T-helper 17 cell (primary cell): ENCODE results near the gene SPATA3. TPM values are rescaled to one million over a fixed set of nuclear protein-coding genes. Genes with fewer than 3 reads are reported as not detected.

Experiments
- ATAC-seq: fragments of 150-1000 bp; cut with Tn5 transposase; 2 replicates; pipeline ENCODE4 v1.10.0; 2021; ENCODE audit warnings: mild to moderate bottlenecking, moderate library complexity
- DNase-seq, 3 donors: peaks; one replicate each; pipeline versions ENCODE4 v3.0.0 to v3.0.0-alpha.2; 2020 to 2021
- H3K9me3 ChIP-seq: one replicate; pipeline ENCODE4 v1.7.0; 2013; ENCODE audit warnings: low read length, mild to moderate bottlenecking; ENCODE audit not compliant: control insufficient read depth, poor library complexity, severe bottlenecking
- H3K27ac Mint-ChIP-seq: one replicate; pipeline ENCODE4 v1.8.0; 2022; ENCODE audit warnings: mild to moderate bottlenecking, moderate library complexity, mixed read lengths
- H3K27me3 Mint-ChIP-seq: one replicate; pipeline ENCODE4 v1.8.0; 2022; ENCODE audit warnings: mixed read lengths
- H3K36me3 Mint-ChIP-seq: one replicate; pipeline ENCODE4 v1.8.0; 2022; ENCODE audit warnings: low read depth, mixed read lengths
- H3K4me1 Mint-ChIP-seq: one replicate; pipeline ENCODE4 v1.8.0; 2022; ENCODE audit warnings: mild to moderate bottlenecking, mixed read lengths
- H3K4me3 Mint-ChIP-seq: one replicate; pipeline ENCODE4 v1.8.0; 2022; ENCODE audit warnings: mild to moderate bottlenecking, moderate library complexity, mixed read lengths
- total RNA-seq, 4 donors: library from RNA in 2 of 4; stranded (reverse) in 2 of 4; gene quantifications; one replicate each; pipeline ENCODE4 v1.2.3 and lab custom pipeline; 2022 to 2026

The SPATA3 gene
- not detected for total RNA-seq
- 0 to 0.23 reads per million in 2 donors for total RNA-seq (lab: John Stamatoyannopoulos, UW)

- Mint-ChIP-seq H3K4me3 (no peak within 1 kb of the TSS), H3K4me1 (peaks cover 1% of the 10 kb centered on the region), H3K27ac (no peak within 1 kb of the TSS), H3K36me3 (peaks cover 4% of the 10 kb centered on the region), H3K27me3 (peaks cover 79% of the 10 kb centered on the region)
- no peaks in the 10 kb centered on the region for H3K9me3 ChIP-seq
- no peak for DNase-seq
- ATAC-seq, result no peak
Observed at GRCh38 chr2:230995821-230996220, at the start of gene SPATA3. TSS of gene SPATA3 (plus strand) at chr2:230996121. CDS start at chr2:230996234, 113 bp downstream.

- H3K27me3 Mint-ChIP-seq, result peaks cover 43% of the 10 kb centered on the region
- peaks cover 14% of the 10 kb centered on the region for H3K4me1 Mint-ChIP-seq
- no peak for DNase-seq
- H3K27ac Mint-ChIP-seq, result no peak overlapping the region
- H3K9me3 ChIP-seq, result no peaks in the 10 kb centered on the region
- H3K36me3 Mint-ChIP-seq, result peaks cover 3% of the 10 kb centered on the region
- no peak overlapping the region for H3K4me3 Mint-ChIP-seq
- ATAC-seq, result no peak
Observed at GRCh38 chr2:230946429-230947234, 49.3 kb upstream of the SPATA3 start.

GRCh38 chr2:230947235-230947576 is 48.7 kb upstream of the SPATA3 start:
- no peaks in the 10 kb centered on the region for H3K9me3 ChIP-seq
- peaks cover 37% of the 10 kb centered on the region for H3K27me3 Mint-ChIP-seq
- DNase-seq (no peak), ATAC-seq (no peak)
- H3K36me3 Mint-ChIP-seq, result peaks cover 3% of the 10 kb centered on the region
- no peak overlapping the region for H3K27ac Mint-ChIP-seq
- H3K4me3 Mint-ChIP-seq, result no peak overlapping the region
- H3K4me1 Mint-ChIP-seq, result peaks cover 12% of the 10 kb centered on the region

GRCh38 chr2:230947908-230948365 is 48.0 kb upstream of the SPATA3 start:
- Mint-ChIP-seq H3K4me3 (no peak overlapping the region), H3K27me3 (peaks cover 34% of the 10 kb centered on the region), H3K27ac (no peak overlapping the region), H3K4me1 (peaks cover 12% of the 10 kb centered on the region), H3K36me3 (peaks cover 3% of the 10 kb centered on the region)
- ATAC-seq (no peak), DNase-seq (no peak)
- no peaks in the 10 kb centered on the region for H3K9me3 ChIP-seq

GRCh38 chr2:230949966-230950873 is 45.7 kb upstream of the SPATA3 start:
- no peak for ATAC-seq
- Mint-ChIP-seq H3K27me3 (peaks cover 33% of the 10 kb centered on the region), H3K27ac (no peak overlapping the region), H3K36me3 (peaks cover 3% of the 10 kb centered on the region), H3K4me3 (no peak overlapping the region), H3K4me1 (peaks cover 7% of the 10 kb centered on the region)
- DNase-seq, result no peak
- H3K9me3 ChIP-seq, result no peaks in the 10 kb centered on the region

- Mint-ChIP-seq H3K4me3 (no peak overlapping the region), H3K36me3 (peaks cover 3% of the 10 kb centered on the region), H3K4me1 (peaks cover 7% of the 10 kb centered on the region), H3K27me3 (peaks cover 35% of the 10 kb centered on the region), H3K27ac (no peak overlapping the region)
- ATAC-seq (no peak), DNase-seq (no peak)
- no peaks in the 10 kb centered on the region for H3K9me3 ChIP-seq
Observed at GRCh38 chr2:230950874-230951339, 45.0 kb upstream of the SPATA3 start.

- ATAC-seq (no peak), DNase-seq (no peak)
- Mint-ChIP-seq H3K36me3 (peaks cover 3% of the 10 kb centered on the region), H3K4me1 (peaks cover 7% of the 10 kb centered on the region), H3K27me3 (peaks cover 35% of the 10 kb centered on the region), H3K27ac (no peak overlapping the region), H3K4me3 (no peak overlapping the region)
- H3K9me3 ChIP-seq, result no peaks in the 10 kb centered on the region
Observed at GRCh38 chr2:230951396-230951795, 44.5 kb upstream of the SPATA3 start.

GRCh38 chr2:230952226-230952956 is 43.5 kb upstream of the SPATA3 start:
- peaks cover 15% of the 10 kb centered on the region for H3K4me1 Mint-ChIP-seq
- ATAC-seq (no peak), DNase-seq (no peak)
- no peak overlapping the region for H3K4me3 Mint-ChIP-seq
- peaks cover 44% of the 10 kb centered on the region for H3K27me3 Mint-ChIP-seq
- no peak overlapping the region for H3K27ac Mint-ChIP-seq
- no peaks in the 10 kb centered on the region for H3K9me3 ChIP-seq
- H3K36me3 Mint-ChIP-seq, result peaks cover 3% of the 10 kb centered on the region

- no peak for ATAC-seq
- no peaks in the 10 kb centered on the region for H3K9me3 ChIP-seq
- Mint-ChIP-seq H3K4me1 (peaks cover 21% of the 10 kb centered on the region), H3K36me3 (peaks cover 3% of the 10 kb centered on the region), H3K27me3 (peaks cover 52% of the 10 kb centered on the region), H3K4me3 (no peak overlapping the region), H3K27ac (peak overlapping the region; percentile 49)
- DNase-seq, result no peak
Observed at GRCh38 chr2:230953845-230954244, 42.1 kb upstream of the SPATA3 start.

- H3K4me1 Mint-ChIP-seq, result peaks cover 21% of the 10 kb centered on the region
- no peaks in the 10 kb centered on the region for H3K9me3 ChIP-seq
- H3K36me3 Mint-ChIP-seq, result peaks cover 3% of the 10 kb centered on the region
- peak overlapping the region; percentile 25 for H3K4me3 Mint-ChIP-seq
- ATAC-seq, result no peak
- peak overlapping the region; percentile 49 for H3K27ac Mint-ChIP-seq
- DNase-seq, result no peak
- H3K27me3 Mint-ChIP-seq, result peaks cover 56% of the 10 kb centered on the region
Observed at GRCh38 chr2:230954746-230955145, 41.2 kb upstream of the SPATA3 start.

GRCh38 chr2:230955163-230955737 is 40.7 kb upstream of the SPATA3 start:
- Mint-ChIP-seq H3K27ac (no peak overlapping the region), H3K27me3 (peaks cover 58% of the 10 kb centered on the region), H3K4me1 (peaks cover 17% of the 10 kb centered on the region), H3K36me3 (peaks cover 2% of the 10 kb centered on the region), H3K4me3 (no peak overlapping the region)
- DNase-seq (no peak), ATAC-seq (no peak)
- H3K9me3 ChIP-seq, result no peaks in the 10 kb centered on the region

GRCh38 chr2:230956827-230957755 is 38.8 kb upstream of the SPATA3 start:
- H3K9me3 ChIP-seq, result no peaks in the 10 kb centered on the region
- Mint-ChIP-seq H3K27ac (peak overlapping the region; percentile 87), H3K4me3 (peak overlapping the region; percentile 89), H3K27me3 (peaks cover 64% of the 10 kb centered on the region), H3K36me3 (no peaks in the 10 kb centered on the region), H3K4me1 (peaks cover 15% of the 10 kb centered on the region)
- ATAC-seq (peak; percentile 72), DNase-seq (peak in 1 of 3 donors; percentile 23)
